Keratinocyte (primary cell): ENCODE results near the gene GNG2.

Source experiments
- CTCF ChIP-seq, 3 experiments: IDR thresholded peaks in 1 of 3; conservative IDR thresholded peaks in 1 of 3; optimal IDR thresholded peaks in 1 of 3; 2 replicates in 2 of 3; 3 replicates in 1 of 3; pipeline versions ENCODE3 to v1.5.1; 2011; ENCODE audit warnings: low read length in 3 of 3, mild to moderate bottlenecking in 3 of 3, moderate library complexity in 2 of 3, control low read depth in 1 of 3, inconsistent platforms in 1 of 3; ENCODE audit not compliant: insufficient read depth in 2 of 3; ENCODE audit errors: extremely low read depth in 1 of 3
- EZH2 ChIP-seq: IDR thresholded peaks from one replicate; pipeline ENCODE4 v1.6.1; 2012; ENCODE audit warnings: inconsistent platforms, mild to moderate bottlenecking, low read length, moderate library complexity

GRCh38 chr14:51933191-51933590, 72.8 kb downstream of the GNG2 start:
- TF ChIP-seq CTCF (optimal IDR thresholded peaks at IDR 0.05 in 1 of 3, IDR thresholded peaks at IDR 0.05 in 1 of 3, conservative IDR thresholded peaks at IDR 0.05 in 1 of 3; ENCODE audit: extremely low read depth in 1 of 3, insufficient read depth in 2 of 3, low read length in 3 of 3) (no peak), EZH2 (no peak)
